ENCODE results near the gene KLKB1.

Gene KLKB1

GRCh38 chr4:186298031-186298647 is 70.8 kb downstream of the KLKB1 start:
- Histone ChIP-seq H3K27ac (no peak overlapping the region), H3K4me1 (ENCODE audit: control insufficient read depth in 1 of 2, insufficient read depth in 1 of 2, low read depth in 1 of 2, low read length in 1 of 2) (no peaks in the 10 kb centered on the region), H3K9me3 (no peaks in the 10 kb centered on the region), H3K36me3 (no peaks in the 10 kb centered on the region), H3K27me3 (peaks cover 27% of the 10 kb centered on the region), H3K4me3 (ENCODE audit: low read depth in 1 of 2, low read length in 1 of 2) (no peak overlapping the region)
- TF ChIP-seq, protein P1, sequence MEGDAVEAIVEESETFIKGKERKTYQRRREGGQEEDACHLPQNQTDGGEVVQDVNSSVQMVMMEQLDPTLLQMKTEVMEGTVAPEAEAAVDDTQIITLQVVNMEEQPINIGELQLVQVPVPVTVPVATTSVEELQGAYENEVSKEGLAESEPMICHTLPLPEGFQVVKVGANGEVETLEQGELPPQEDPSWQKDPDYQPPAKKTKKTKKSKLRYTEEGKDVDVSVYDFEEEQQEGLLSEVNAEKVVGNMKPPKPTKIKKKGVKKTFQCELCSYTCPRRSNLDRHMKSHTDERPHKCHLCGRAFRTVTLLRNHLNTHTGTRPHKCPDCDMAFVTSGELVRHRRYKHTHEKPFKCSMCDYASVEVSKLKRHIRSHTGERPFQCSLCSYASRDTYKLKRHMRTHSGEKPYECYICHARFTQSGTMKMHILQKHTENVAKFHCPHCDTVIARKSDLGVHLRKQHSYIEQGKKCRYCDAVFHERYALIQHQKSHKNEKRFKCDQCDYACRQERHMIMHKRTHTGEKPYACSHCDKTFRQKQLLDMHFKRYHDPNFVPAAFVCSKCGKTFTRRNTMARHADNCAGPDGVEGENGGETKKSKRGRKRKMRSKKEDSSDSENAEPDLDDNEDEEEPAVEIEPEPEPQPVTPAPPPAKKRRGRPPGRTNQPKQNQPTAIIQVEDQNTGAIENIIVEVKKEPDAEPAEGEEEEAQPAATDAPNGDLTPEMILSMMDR (IDR thresholded peaks at IDR 0.05): no peak

- Histone ChIP-seq H3K9me3 (no peaks in the 10 kb centered on the region), H3K27me3 (peaks cover 27% of the 10 kb centered on the region), H3K36me3 (no peaks in the 10 kb centered on the region), H3K4me3 (ENCODE audit: low read depth in 1 of 2, low read length in 1 of 2) (no peak overlapping the region), H3K27ac (no peak overlapping the region), H3K4me1 (ENCODE audit: control insufficient read depth in 1 of 2, insufficient read depth in 1 of 2, low read depth in 1 of 2, low read length in 1 of 2) (no peaks in the 10 kb centered on the region)
- TF ChIP-seq, protein P1 (IDR thresholded peaks at IDR 0.05): no peak
These were observed 72.0 kb downstream of the KLKB1 start for GRCh38 chr4:186299291-186299690.

- Histone ChIP-seq H3K36me3 (no peaks in the 10 kb centered on the region), H3K27me3 (peaks cover 27% of the 10 kb centered on the region), H3K27ac (no peak overlapping the region), H3K4me1 (ENCODE audit: control insufficient read depth in 1 of 2, insufficient read depth in 1 of 2, low read depth in 1 of 2, low read length in 1 of 2) (no peaks in the 10 kb centered on the region), H3K4me3 (ENCODE audit: low read depth in 1 of 2, low read length in 1 of 2) (no peak overlapping the region), H3K9me3 (no peaks in the 10 kb centered on the region)
- TF ChIP-seq, protein P1 (IDR thresholded peaks at IDR 0.05): no peak
These were observed 73.5 kb downstream of the KLKB1 start for GRCh38 chr4:186300659-186301390.

GRCh38 chr4:186304216-186304615 is 76.9 kb downstream of the KLKB1 start:
- H3K27me3 ChIP-seq: peaks cover 3% of the 10 kb centered on the region
- H3K27ac ChIP-seq: no peak overlapping the region
- TF ChIP-seq, protein P1 (IDR thresholded peaks at IDR 0.05): no peak
- no peak overlapping the region for H3K4me3 ChIP-seq (ENCODE audit: low read depth in 1 of 2, low read length in 1 of 2)
- H3K36me3 ChIP-seq: no peaks in the 10 kb centered on the region
- H3K9me3 ChIP-seq: no peaks in the 10 kb centered on the region
- H3K4me1 ChIP-seq (ENCODE audit: control insufficient read depth in 1 of 2, insufficient read depth in 1 of 2, low read depth in 1 of 2, low read length in 1 of 2): no peaks in the 10 kb centered on the region

- Histone ChIP-seq H3K4me3 (ENCODE audit: low read depth in 1 of 2, low read length in 1 of 2) (no peak overlapping the region), H3K27me3 (no peaks in the 10 kb centered on the region), H3K27ac (no peak overlapping the region), H3K9me3 (no peaks in the 10 kb centered on the region), H3K4me1 (ENCODE audit: control insufficient read depth in 1 of 2, insufficient read depth in 1 of 2, low read depth in 1 of 2, low read length in 1 of 2) (no peaks in the 10 kb centered on the region), H3K36me3 (no peaks in the 10 kb centered on the region)
- TF ChIP-seq, protein P1 (IDR thresholded peaks at IDR 0.05): no peak
These were observed 77.7 kb downstream of the KLKB1 start for GRCh38 chr4:186304866-186305505.

Measured in neutrophil (primary cell).